Glutamatergic neuron (in vitro differentiated cells): ENCODE results near the gene LCORL. TPM values are rescaled to one million over a fixed set of nuclear protein-coding genes. Genes with fewer than 3 reads are reported as not detected.

Experiments
- DNase-seq: peaks from one replicate; pipeline ENCODE4 v3.0.0; 2022
- H3K27ac Mint-ChIP-seq: one replicate; pipeline ENCODE4 v1.8.0; 2020; ENCODE audit warnings: mild to moderate bottlenecking, mixed read lengths, inconsistent platforms; ENCODE audit not compliant: unreplicated experiment
- H3K27me3 Mint-ChIP-seq: one replicate; pipeline ENCODE4 v1.8.0; 2020; ENCODE audit warnings: mild to moderate bottlenecking, moderate library complexity, mixed read lengths, inconsistent platforms; ENCODE audit not compliant: unreplicated experiment
- H3K36me3 Mint-ChIP-seq: one replicate; pipeline ENCODE4 v1.8.0; 2020; ENCODE audit warnings: mild to moderate bottlenecking, mixed read lengths, inconsistent platforms; ENCODE audit not compliant: unreplicated experiment
- H3K4me1 Mint-ChIP-seq: one replicate; pipeline ENCODE4 v1.8.0; 2020; ENCODE audit warnings: mild to moderate bottlenecking, low read depth, mixed read lengths, inconsistent platforms; ENCODE audit not compliant: unreplicated experiment
- H3K4me3 Mint-ChIP-seq: one replicate; pipeline ENCODE4 v1.8.0; 2020; ENCODE audit warnings: mild to moderate bottlenecking, mixed read lengths, inconsistent platforms; ENCODE audit not compliant: unreplicated experiment
- H3K9me3 Mint-ChIP-seq: one replicate; pipeline ENCODE4 v1.8.0; 2020; ENCODE audit warnings: mild to moderate bottlenecking, moderate library complexity, mixed read lengths, inconsistent platforms; ENCODE audit not compliant: unreplicated experiment
- CTCF ChIP-seq: fragments of 200-600 bp; sonication (generic); IDR thresholded peaks from one replicate; pipeline ENCODE4 v1.5.0; 2021; ENCODE audit not compliant: partially characterized antibody, unreplicated experiment
- total RNA-seq: library from RNA; stranded (reverse); fragmentation: NEBNext Ultra II Directional; extraction: Animal tissue kit (Norgen Biotek cat#: 25700); gene quantifications from one replicate; pipeline ENCODE4 v1.2.1, GENCODE V29; 2021; ENCODE audit not compliant: unreplicated experiment

The LCORL gene
- total RNA-seq, 1 donor from 2014 or later = 30.8 TPM

GRCh38 chr4:17985832-17986231, 35.7 kb downstream of the LCORL start:
- no peak for TF ChIP-seq CTCF
- Mint-ChIP-seq H3K9me3 (peaks cover 8% of the 10 kb centered on the region), H3K4me3 (no peak overlapping the region), H3K4me1 (no peaks in the 10 kb centered on the region), H3K27ac (no peak overlapping the region), H3K36me3 (peaks cover 38% of the 10 kb centered on the region), H3K27me3 (peaks cover 3% of the 10 kb centered on the region)
- no peak for DNase-seq

GRCh38 chr4:17981063-17981462, 40.5 kb downstream of the LCORL start:
- Mint-ChIP-seq H3K4me3 (no peak overlapping the region), H3K27me3 (no peaks in the 10 kb centered on the region), H3K4me1 (peaks cover 6% of the 10 kb centered on the region), H3K36me3 (peaks cover 20% of the 10 kb centered on the region), H3K27ac (no peak overlapping the region), H3K9me3 (peaks cover 6% of the 10 kb centered on the region)
- TF ChIP-seq CTCF = no peak
- no peak for DNase-seq

DNA sequence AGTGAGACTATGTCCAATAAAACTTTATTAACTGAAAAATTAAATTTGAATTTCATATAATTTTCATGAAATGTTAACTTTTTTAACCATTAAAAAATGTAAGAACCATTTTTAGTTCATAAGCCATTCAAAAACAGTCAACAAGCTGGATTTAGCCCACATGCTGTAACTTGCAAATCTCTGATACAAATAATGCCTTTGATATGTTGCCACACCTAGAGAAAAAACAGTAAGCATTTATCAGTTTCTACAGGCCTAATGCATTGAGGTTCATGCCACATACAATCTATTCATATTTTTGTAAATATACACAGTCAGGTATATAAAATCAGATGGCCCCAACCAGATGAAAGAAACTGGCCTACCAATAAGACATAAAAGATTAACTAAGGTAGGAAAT, 52.8 kb downstream of the LCORL start:
- H3K9me3 Mint-ChIP-seq = no peaks in the 10 kb centered on the region
- H3K36me3 Mint-ChIP-seq = no peaks in the 10 kb centered on the region
- H3K27ac Mint-ChIP-seq = no peak overlapping the region
- no peak for DNase-seq
- no peaks in the 10 kb centered on the region for H3K27me3 Mint-ChIP-seq
- H3K4me3 Mint-ChIP-seq = no peak overlapping the region
- TF ChIP-seq CTCF = no peak
- H3K4me1 Mint-ChIP-seq = peaks cover 3% of the 10 kb centered on the region

DNA sequence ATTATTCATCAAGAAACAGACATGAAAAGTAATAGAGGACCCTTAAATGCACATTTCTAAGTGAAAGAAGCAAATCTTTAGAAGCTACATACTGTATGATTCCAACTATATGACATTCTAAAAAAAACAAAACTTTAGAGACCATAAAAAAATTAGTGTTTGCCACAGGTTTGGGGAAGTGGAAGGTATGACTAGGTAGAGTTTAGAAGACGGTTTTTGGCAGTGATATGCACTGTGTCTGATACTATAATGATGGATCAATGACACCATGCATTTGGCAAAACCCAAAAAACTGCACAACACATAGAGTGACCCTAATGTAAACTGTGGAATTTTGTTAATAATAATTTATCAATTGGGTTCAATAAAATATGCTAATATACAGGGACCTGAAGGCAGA, 54.5 kb downstream of the LCORL start:
- no peak for TF ChIP-seq CTCF
- no peaks in the 10 kb centered on the region for H3K27me3 Mint-ChIP-seq
- no peaks in the 10 kb centered on the region for H3K9me3 Mint-ChIP-seq
- H3K36me3 Mint-ChIP-seq = no peaks in the 10 kb centered on the region
- H3K27ac Mint-ChIP-seq = no peak overlapping the region
- H3K4me1 Mint-ChIP-seq = peaks cover 3% of the 10 kb centered on the region
- no peak for DNase-seq
- H3K4me3 Mint-ChIP-seq = no peak overlapping the region

- DNase-seq = no peak
- H3K9me3 Mint-ChIP-seq = no peaks in the 10 kb centered on the region
- H3K4me3 Mint-ChIP-seq = no peak overlapping the region
- no peaks in the 10 kb centered on the region for H3K27me3 Mint-ChIP-seq
- no peaks in the 10 kb centered on the region for H3K36me3 Mint-ChIP-seq
- no peak overlapping the region for H3K27ac Mint-ChIP-seq
- H3K4me1 Mint-ChIP-seq = peaks cover 3% of the 10 kb centered on the region
- no peak for TF ChIP-seq CTCF
Observed at GRCh38 chr4:17966312-17966711, 55.2 kb downstream of the LCORL start.
